Uterus (tissue), 2 donors: ENCODE data around the gene SCFD2.

ENCODE experiments used
- POLR2A ChIP-seq, 2 donors: fragments of 450-650 bp; IDR thresholded peaks; one replicate each; pipeline ENCODE4 v1.6.1; 2016; ENCODE audit warnings: antibody characterized with exemption in 2 of 2, mild to moderate bottlenecking in 1 of 2, moderate library complexity in 1 of 2
- TF ChIP-seq, protein P1 (sequence below), 4 experiments: fragments of 200-600 bp in 2 of 4; fragments of 450-650 bp in 2 of 4; sonication (generic) in 2 of 4; IDR thresholded peaks; one replicate each; pipeline ENCODE4 v1.5.1; 2016 to 2019; ENCODE audit warnings: antibody characterized with exemption in 4 of 4, mild to moderate bottlenecking in 2 of 4, moderate library complexity in 1 of 4

DNA sequence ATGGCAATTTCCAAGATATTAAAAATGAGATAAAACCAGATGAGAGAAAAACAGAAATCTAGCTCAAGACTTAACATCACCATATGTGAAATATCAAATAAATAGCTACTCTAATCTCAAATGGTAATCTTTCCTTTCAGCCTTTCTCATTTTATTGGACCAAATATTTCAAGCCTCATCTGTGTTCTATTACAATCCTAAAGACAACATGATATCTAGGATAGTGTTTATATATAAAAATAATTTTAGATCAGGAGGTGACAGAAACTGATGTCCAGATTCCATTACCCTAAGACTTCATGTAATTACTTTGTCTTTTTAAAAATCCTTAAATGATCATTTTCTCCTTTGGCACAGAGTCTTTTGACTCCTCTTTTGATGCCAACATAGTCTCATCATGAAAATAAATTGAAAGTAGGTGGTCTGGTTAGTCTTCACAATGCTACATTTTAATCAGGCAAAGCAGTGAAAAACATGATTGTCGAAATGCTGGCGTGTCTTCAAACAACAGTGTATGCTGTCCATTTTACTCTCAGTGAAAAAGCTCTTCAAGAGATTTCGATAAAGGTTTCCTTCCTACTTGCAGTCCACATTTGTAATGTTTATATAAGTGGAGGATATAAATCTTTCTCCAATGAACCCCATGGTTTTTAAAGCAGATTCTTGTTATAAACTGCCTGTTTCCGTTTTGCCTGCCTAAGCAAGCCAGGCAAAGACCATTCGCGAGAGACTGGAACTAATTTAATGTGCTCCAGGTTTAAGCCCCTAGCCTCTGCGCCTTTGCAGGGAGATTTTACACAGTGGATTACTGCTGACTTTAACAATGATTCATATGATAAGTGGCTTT lies 169.8 kb downstream of the SCFD2 start:
- TF ChIP-seq POLR2A (IDR thresholded peaks at IDR 0.05) = no peak
- TF ChIP-seq, protein P1, sequence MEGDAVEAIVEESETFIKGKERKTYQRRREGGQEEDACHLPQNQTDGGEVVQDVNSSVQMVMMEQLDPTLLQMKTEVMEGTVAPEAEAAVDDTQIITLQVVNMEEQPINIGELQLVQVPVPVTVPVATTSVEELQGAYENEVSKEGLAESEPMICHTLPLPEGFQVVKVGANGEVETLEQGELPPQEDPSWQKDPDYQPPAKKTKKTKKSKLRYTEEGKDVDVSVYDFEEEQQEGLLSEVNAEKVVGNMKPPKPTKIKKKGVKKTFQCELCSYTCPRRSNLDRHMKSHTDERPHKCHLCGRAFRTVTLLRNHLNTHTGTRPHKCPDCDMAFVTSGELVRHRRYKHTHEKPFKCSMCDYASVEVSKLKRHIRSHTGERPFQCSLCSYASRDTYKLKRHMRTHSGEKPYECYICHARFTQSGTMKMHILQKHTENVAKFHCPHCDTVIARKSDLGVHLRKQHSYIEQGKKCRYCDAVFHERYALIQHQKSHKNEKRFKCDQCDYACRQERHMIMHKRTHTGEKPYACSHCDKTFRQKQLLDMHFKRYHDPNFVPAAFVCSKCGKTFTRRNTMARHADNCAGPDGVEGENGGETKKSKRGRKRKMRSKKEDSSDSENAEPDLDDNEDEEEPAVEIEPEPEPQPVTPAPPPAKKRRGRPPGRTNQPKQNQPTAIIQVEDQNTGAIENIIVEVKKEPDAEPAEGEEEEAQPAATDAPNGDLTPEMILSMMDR (IDR thresholded peaks at IDR 0.05) = no peak
